ENCODE measurements around the gene MYRIP. TPM values are rescaled to one million over a fixed set of nuclear protein-coding genes. Genes with fewer than 3 reads are reported as not detected.

The MYRIP gene
- total RNA-seq, 1 donor from 2014 or later: 0.53 TPM

- no peak for TF ChIP-seq CTCF (conservative IDR thresholded peaks at IDR 0.05)
- Mint-ChIP-seq H3K36me3 (no peaks in the 10 kb centered on the region), H3K4me3 (no peak overlapping the region), H3K27me3 (peaks cover 14% of the 10 kb centered on the region), H3K4me1 (ENCODE audit: unreplicated experiment) (no peaks in the 10 kb centered on the region), H3K9me3 (no peaks in the 10 kb centered on the region), H3K27ac (no peak overlapping the region)
- no peak for DNase-seq (ENCODE audit: extremely low spot score, unreplicated experiment)
Observed at GRCh38 chr3:40200692-40201316, 391.4 kb downstream of the MYRIP start.

GRCh38 chr3:40201770-40202169, 392.4 kb downstream of the MYRIP start:
- TF ChIP-seq CTCF (conservative IDR thresholded peaks at IDR 0.05): no peak
- Mint-ChIP-seq H3K4me3 (no peak overlapping the region), H3K9me3 (no peaks in the 10 kb centered on the region), H3K27me3 (peaks cover 8% of the 10 kb centered on the region), H3K4me1 (ENCODE audit: unreplicated experiment) (no peaks in the 10 kb centered on the region), H3K27ac (no peak overlapping the region), H3K36me3 (no peaks in the 10 kb centered on the region)
- no peak for DNase-seq (ENCODE audit: extremely low spot score, unreplicated experiment)

- no peak for DNase-seq (ENCODE audit: extremely low spot score, unreplicated experiment)
- no peaks in the 10 kb centered on the region for H3K9me3 Mint-ChIP-seq
- no peak for TF ChIP-seq CTCF (conservative IDR thresholded peaks at IDR 0.05)
- H3K36me3 Mint-ChIP-seq: no peaks in the 10 kb centered on the region
- H3K4me1 Mint-ChIP-seq (ENCODE audit: unreplicated experiment): no peaks in the 10 kb centered on the region
- no peak overlapping the region for H3K27ac Mint-ChIP-seq
- H3K27me3 Mint-ChIP-seq: peaks cover 10% of the 10 kb centered on the region
- H3K4me3 Mint-ChIP-seq: no peak overlapping the region
Observed at GRCh38 chr3:40206522-40206921, 397.1 kb downstream of the MYRIP start.

GRCh38 chr3:40207796-40208195, 398.4 kb downstream of the MYRIP start:
- TF ChIP-seq CTCF (conservative IDR thresholded peaks at IDR 0.05): no peak

GRCh38 chr3:40208251-40208650, 398.8 kb downstream of the MYRIP start:
- no peak overlapping the region for H3K27ac Mint-ChIP-seq

More at GRCh38 chr3:40207796-40208195, 398.4 kb downstream of the MYRIP start:
- Mint-ChIP-seq H3K36me3 (no peaks in the 10 kb centered on the region), H3K9me3 (no peaks in the 10 kb centered on the region), H3K4me1 (ENCODE audit: unreplicated experiment) (no peaks in the 10 kb centered on the region), H3K4me3 (no peak overlapping the region), H3K27ac (no peak overlapping the region), H3K27me3 (peaks cover 10% of the 10 kb centered on the region)
- no peak for DNase-seq (ENCODE audit: extremely low spot score, unreplicated experiment)

More at GRCh38 chr3:40208251-40208650, 398.8 kb downstream of the MYRIP start:
- H3K36me3 Mint-ChIP-seq: no peaks in the 10 kb centered on the region
- DNase-seq (ENCODE audit: extremely low spot score, unreplicated experiment): no peak
- no peak overlapping the region for H3K4me3 Mint-ChIP-seq
- H3K9me3 Mint-ChIP-seq: no peaks in the 10 kb centered on the region
- no peak for TF ChIP-seq CTCF (conservative IDR thresholded peaks at IDR 0.05)
- H3K4me1 Mint-ChIP-seq (ENCODE audit: unreplicated experiment): no peaks in the 10 kb centered on the region
- peaks cover 10% of the 10 kb centered on the region for H3K27me3 Mint-ChIP-seq

Measured in type B pancreatic cell (in vitro differentiated cells).